T-helper 22 cell (primary cell): Measurements from ENCODE around the gene GALNT17.

ENCODE experiments used
- DNase-seq: peaks from one replicate; pipeline ENCODE4 v3.0.0-alpha.2; 2020; ENCODE audit warnings: low read depth

The GALNT17 gene

DNA sequence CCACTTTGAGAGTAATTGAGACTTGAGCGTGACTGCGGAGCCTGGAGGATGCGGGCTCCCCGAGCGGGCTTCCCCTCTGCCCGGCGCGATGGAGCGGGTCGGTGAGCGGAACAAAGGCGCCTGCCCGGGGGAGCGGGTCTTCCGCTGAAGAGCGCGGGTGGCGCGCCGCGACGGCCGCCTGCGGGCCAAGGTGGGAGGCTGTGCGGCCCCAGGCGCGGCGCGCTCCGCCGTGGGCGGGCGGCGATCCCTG lies at the start of gene GALNT17:
Gene GALNT17, plus strand, starts transcription at position 18 of the 250 bp plus-strand sequence.
- DNase-seq = no peak

GRCh38 chr7:71095266-71095860 lies 36.6 kb upstream of the GALNT17 start:
- DNase-seq = no peak

- DNase-seq = no peak
These were observed 35.6 kb upstream of the GALNT17 start for GRCh38 chr7:71096351-71096750.

DNA sequence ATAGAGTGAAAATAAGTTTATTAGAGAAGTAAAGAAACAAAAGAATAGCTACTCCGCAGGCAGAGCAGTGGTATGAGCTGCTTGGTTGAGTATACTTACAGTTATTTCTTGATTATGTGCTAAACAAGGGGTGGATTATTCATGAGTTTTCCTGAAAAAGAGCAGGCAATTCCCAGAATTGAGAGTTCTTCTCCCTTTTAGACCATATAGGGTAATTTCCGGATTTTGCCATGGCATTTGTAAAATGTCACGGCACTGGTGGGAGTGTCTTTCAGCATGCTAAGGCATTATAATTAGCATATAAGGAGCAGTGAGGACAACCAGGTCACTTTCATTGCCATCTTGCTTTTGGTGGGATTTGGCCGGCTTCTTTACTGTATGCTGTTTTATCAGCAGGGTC lies 25.7 kb upstream of the GALNT17 start:
- no peak for DNase-seq

DNA sequence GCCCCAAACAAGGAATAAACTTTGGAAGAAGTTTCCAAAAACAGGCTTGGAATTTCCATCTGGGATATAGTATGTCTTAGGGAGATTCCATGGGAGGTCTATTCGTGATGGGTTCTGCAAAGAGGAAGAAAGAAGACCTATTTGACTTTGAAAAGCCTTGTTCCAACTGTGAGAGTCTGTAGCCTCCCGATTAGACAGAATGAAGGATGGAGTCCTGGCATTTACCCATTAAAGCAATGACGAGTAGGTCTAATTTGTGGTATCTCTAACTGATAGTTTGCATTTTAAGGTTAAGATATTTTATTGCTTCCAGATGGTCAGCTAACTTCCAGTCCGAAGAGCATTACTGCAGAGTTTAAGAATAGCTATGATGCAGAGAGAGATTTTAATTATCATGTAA lies 19.5 kb upstream of the GALNT17 start:
- DNase-seq = no peak

- no peak for DNase-seq
These were observed 11.8 kb upstream of the GALNT17 start for GRCh38 chr7:71120096-71120495.

DNA sequence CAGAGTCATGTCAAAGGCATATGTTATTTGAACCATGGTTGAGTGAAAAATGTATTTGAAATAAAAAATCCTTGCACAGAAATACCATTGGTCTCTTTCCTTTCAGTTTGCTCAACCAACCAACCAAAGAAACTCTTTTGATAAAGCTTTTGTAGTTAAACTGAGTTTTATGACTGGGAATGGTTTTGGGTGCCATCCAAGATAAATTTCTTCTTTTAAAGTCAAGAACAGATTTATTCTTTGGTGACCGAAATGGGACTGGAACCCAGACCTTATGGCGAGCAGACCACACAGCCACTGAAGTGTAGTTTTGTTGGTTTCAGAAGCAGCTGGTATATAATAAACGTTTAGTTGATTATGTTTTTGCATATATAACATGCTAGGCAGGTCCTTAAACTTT lies 2.8 kb upstream of the GALNT17 start:
- no peak for DNase-seq

GRCh38 chr7:71130031-71130679 lies 1.8 kb upstream of the GALNT17 start:
- no peak for DNase-seq

DNA sequence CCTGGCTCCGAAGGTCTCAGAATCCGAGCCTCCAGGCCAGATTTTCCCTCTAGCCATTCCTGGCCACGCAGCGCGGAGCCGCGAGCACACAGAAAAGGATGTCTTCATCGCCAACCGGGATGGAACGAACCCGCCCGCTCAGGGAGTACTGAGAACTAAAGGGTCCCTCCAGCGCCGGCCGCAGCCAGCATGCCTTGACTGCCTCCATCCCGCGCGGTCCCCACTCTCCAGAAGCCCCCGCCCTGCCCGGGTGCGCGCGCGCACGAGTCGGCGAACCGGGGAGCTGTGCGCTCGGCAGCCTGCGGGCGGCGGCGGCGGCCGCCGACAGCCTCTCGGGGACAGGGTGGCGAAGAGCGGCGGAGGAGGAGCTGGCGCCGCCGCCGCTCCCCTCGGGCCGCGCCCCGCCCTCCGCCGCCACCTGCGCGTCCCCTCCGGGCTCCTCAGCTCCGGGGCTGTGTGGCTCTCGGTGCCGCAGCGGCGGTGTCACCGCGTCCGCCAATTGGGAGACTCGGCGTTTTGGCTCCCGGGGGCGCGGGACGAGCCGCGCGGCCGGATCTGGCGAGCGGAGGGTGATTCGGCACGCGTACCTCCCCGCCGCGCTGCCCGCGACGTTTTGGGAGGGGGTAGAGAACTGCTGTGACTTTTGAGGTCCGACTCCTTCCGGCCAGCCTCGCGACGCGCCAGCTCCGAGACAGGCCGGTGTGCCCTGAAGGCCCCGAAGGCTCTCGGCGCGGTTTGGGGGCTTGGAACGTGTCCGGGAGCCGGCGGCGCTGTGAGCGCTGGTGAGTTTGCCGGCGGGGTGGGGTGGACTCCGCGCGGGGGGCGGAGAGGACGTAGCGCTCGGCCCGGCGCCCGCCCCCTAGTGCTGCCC lies 453 bp upstream of the GALNT17 start:
- no peak for DNase-seq

DNA sequence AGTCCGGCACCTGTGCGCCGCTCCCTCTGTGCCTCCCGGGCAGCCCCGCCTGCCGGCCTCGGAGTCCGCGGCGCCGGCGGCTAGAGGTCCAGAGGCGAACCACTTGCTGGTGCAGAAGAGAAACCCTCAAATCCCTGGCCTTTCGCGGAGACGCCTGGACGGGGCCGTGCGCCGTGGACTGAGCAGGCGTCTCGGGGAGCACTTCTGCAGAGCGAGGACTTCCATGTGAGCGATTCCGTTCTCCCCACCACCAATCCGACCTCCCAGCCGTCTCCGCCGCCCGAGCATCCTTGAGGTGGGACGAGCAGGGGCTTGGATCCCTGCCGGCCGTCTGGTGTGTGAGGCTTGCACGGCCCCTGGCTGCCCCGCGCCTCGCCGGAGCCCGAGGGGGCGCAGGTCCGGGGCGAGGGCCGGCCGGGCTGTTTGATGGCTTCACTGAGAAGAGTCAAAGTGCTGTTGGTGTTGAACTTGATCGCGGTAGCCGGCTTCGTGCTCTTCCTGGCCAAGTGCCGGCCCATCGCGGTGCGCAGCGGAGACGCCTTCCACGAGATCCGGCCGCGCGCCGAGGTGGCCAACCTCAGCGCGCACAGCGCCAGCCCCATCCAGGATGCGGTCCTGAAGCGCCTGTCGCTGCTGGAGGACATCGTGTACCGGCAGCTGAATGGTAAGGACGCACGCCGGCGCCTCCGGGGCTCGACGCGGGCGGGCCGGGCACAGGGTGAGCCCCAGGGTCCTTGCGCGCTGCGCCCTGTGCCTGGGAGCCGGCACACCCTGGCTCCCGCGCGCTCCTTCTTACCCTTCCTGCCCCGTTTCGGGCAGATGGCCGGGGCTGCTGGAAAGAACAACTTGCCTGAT lies 660 bp downstream of the GALNT17 start:
- no peak for DNase-seq

DNA sequence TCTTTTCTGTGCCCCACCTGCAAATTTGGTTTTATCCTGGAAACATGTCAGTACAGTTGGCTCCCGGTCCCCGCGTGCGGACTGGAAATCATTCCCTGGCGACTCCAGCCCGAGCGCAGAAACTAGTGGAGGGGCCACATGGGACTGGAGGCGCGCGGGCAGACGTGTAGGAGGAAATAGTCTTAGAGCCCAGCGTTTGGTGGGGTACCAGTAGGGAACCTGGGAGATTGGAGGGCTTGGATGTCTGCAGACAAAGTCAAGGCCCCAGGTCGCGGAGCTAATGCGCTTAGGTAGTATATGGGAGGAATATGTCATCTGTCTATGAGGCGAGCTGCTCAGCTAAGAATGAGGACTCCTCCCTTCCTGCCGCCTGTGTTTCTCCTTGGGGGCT lies 1.3 kb downstream of the GALNT17 start:
- no peak for DNase-seq

DNA sequence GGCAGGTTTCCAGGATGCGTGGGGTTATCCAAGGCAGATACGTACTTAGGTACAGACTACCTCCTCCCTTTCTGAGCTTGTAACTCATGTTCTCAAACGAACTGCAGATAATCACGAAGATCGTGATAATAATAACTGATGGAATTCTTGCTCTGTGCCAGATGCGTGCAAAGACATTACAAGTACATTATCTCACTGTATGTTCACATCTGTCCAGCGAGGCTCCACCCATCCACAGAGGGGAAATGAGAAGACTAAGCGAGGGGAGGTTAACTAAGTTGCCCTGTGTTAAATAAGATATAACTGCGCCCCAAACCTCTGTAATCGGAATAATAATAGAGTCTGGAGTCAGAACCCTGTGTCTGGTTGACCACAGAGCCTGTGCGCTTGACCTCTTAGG lies 1.9 kb downstream of the GALNT17 start:
- DNase-seq = no peak

DNA sequence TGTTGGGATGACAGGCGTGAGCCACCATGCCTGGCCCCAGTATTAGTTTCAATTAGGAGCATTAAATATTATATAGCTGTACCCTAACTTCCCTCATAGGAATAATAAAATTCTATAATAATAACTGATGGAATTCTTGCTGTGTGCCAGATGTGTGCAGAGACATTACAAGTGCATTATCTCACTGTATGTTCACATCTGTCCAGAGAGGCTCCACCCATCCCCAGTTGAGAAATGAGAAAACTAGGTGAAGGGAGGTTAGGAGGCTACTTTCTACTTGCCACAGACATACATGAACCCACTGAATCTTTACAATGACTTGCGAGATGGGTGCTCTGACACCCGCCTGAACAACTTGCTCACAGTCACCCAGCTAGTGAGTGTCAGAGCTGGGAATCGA lies 3.2 kb downstream of the GALNT17 start:
- no peak for DNase-seq

GRCh38 chr7:71135663-71136062 lies 3.7 kb downstream of the GALNT17 start:
- no peak for DNase-seq

- DNase-seq = no peak
These were observed 5.5 kb downstream of the GALNT17 start for GRCh38 chr7:71137479-71137878.

GRCh38 chr7:71140264-71140663 lies 8.3 kb downstream of the GALNT17 start:
- DNase-seq = no peak

DNA sequence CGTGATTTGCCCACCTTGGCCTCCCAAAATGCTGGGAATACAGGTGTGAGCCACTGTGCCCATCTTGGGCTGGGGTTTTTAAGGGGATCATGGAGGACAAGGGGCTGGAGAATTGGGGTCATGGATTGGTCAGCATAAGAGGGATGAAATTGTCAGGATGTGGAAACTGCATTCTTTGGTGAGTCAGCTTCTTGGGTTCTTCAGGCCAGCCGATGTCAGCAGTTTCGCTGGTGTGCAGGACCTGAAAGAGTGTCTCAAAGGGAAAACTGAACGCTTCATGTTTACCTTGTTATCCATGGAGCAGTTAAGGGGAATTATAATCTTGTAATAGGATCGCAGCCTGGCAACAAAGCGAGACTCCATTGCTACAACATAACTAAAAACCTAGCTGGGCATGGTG lies 13.0 kb downstream of the GALNT17 start:
- DNase-seq = no peak

- DNase-seq = no peak
These were observed 14.3 kb downstream of the GALNT17 start for GRCh38 chr7:71145906-71146901.

DNA sequence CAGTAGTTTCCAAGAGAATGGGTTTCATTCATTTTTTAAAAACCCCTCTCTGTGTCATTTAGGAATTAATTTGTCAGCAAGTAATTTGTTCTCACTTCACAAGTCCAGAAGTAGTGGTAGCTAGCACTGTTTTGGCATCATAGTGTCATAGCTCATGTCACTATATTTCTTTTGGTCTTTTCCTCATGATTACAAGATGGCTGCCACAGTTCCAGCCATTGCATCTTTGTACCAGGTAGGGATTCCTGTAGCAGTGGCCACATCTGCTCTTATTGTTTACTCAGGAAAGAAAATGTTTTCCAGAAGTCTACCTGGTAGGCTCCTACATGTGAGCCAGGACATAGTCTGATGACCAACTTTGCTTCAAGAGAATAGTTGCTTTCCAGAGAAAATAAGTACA lies 16.2 kb downstream of the GALNT17 start:
- DNase-seq = no peak

GRCh38 chr7:71155236-71155635 lies 23.3 kb downstream of the GALNT17 start:
- DNase-seq = no peak

- DNase-seq = no peak
These were observed 25.8 kb downstream of the GALNT17 start for GRCh38 chr7:71157757-71158156.
